HCT116 (cell line): ENCODE results near the gene ABCB8.

Experiments used
- CTCF ChIP-seq, 3 experiments: fragments of 200-600 bp in 1 of 3; sonication (generic) in 1 of 3; IDR thresholded peaks in 2 of 3; conservative IDR thresholded peaks in 1 of 3; 2 replicates each; pipeline ENCODE4 v1.5.1; 2012 to 2017; ENCODE audit warnings: low read depth in 2 of 3, low read length in 2 of 3, antibody characterized with exemption in 1 of 3, borderline replicate concordance in 1 of 3, control low read depth in 1 of 3, mild to moderate bottlenecking in 1 of 3, mixed read lengths in 1 of 3, mixed run types in 1 of 3, moderate library complexity in 1 of 3; ENCODE audit not compliant: insufficient read depth in 1 of 3
- EZH2 ChIP-seq: fragments of 200-600 bp; sonication (generic); IDR thresholded peaks from 2 replicates; pipeline ENCODE4 v1.6.1; 2017; ENCODE audit warnings: antibody characterized with exemption, mixed run types

- TF ChIP-seq CTCF (IDR thresholded peaks at IDR 0.05 in 2 of 3, conservative IDR thresholded peaks at IDR 0.05 in 1 of 3; ENCODE audit: borderline replicate concordance in 1 of 3, insufficient read depth in 1 of 3, low read depth in 2 of 3, low read length in 2 of 3) (no peak), EZH2 (no peak)
Measured at GRCh38 chr7:151063212-151063561, 34.9 kb downstream of the ABCB8 start.
